ENCODE measurements around the gene STARD8. TPM values are rescaled to one million over a fixed set of nuclear protein-coding genes. Genes with fewer than 3 reads are reported as not detected.

Gene STARD8
- total RNA-seq, 1 donor from 2014 or later, result 9.3 TPM

GRCh38 chrX:68693481-68694434 is 46.3 kb downstream of the STARD8 start:
- H3K4me1 ChIP-seq, result peaks cover 29% of the 10 kb centered on the region
- intact Hi-C loops (cut with micrococcal nuclease), result no loop called here
- H3K36me3 ChIP-seq, result no peaks in the 10 kb centered on the region
- H3K9me3 ChIP-seq (replicated peaks), result no peaks in the 10 kb centered on the region
- no peaks in the 10 kb centered on the region for H3K27me3 ChIP-seq (ENCODE audit: low read depth)
- DNase-seq, result peak; percentile 86
- TF ChIP-seq CTCF (IDR thresholded peaks at IDR 0.05; ENCODE audit: borderline replicate concordance), result no peak
- peak overlapping the region; percentile 77 for H3K4me3 ChIP-seq
- peak overlapping the region; percentile 89 for H3K27ac ChIP-seq (replicated peaks)

- Histone ChIP-seq H3K4me1 (peaks cover 37% of the 10 kb centered on the region), H3K4me3 (peak overlapping the region; percentile 77), H3K27me3 (ENCODE audit: low read depth) (no peaks in the 10 kb centered on the region), H3K9me3 (replicated peaks) (no peaks in the 10 kb centered on the region), H3K27ac (replicated peaks) (peak overlapping the region; percentile 89), H3K36me3 (no peaks in the 10 kb centered on the region)
- intact Hi-C loops (cut with micrococcal nuclease), result no loop called here
- no peak for TF ChIP-seq CTCF (IDR thresholded peaks at IDR 0.05; ENCODE audit: borderline replicate concordance)
- DNase-seq, result no peak
Observed at GRCh38 chrX:68694435-68695205, 47.2 kb downstream of the STARD8 start.

GRCh38 chrX:68695206-68695845 is 47.9 kb downstream of the STARD8 start:
- DNase-seq, result no peak
- Histone ChIP-seq H3K27ac (replicated peaks) (peak overlapping the region; percentile 89), H3K9me3 (replicated peaks) (no peaks in the 10 kb centered on the region), H3K36me3 (no peaks in the 10 kb centered on the region), H3K4me3 (peak overlapping the region; percentile 77), H3K4me1 (peaks cover 45% of the 10 kb centered on the region), H3K27me3 (ENCODE audit: low read depth) (no peaks in the 10 kb centered on the region)
- intact Hi-C loops (cut with micrococcal nuclease), result no loop called here
- no peak for TF ChIP-seq CTCF (IDR thresholded peaks at IDR 0.05; ENCODE audit: borderline replicate concordance)

GRCh38 chrX:68696267-68696990 is 49.0 kb downstream of the STARD8 start:
- intact Hi-C loops (cut with micrococcal nuclease), result no loop called here
- Histone ChIP-seq H3K9me3 (replicated peaks) (no peaks in the 10 kb centered on the region), H3K27ac (replicated peaks) (peak overlapping the region; percentile 89), H3K27me3 (ENCODE audit: low read depth) (no peaks in the 10 kb centered on the region), H3K36me3 (no peaks in the 10 kb centered on the region), H3K4me1 (peaks cover 47% of the 10 kb centered on the region), H3K4me3 (peak overlapping the region; percentile 77)
- no peak for TF ChIP-seq CTCF (IDR thresholded peaks at IDR 0.05; ENCODE audit: borderline replicate concordance)
- DNase-seq, result no peak

- no peaks in the 10 kb centered on the region for H3K36me3 ChIP-seq
- DNase-seq, result no peak
- no peaks in the 10 kb centered on the region for H3K27me3 ChIP-seq (ENCODE audit: low read depth)
- no peaks in the 10 kb centered on the region for H3K9me3 ChIP-seq (replicated peaks)
- no peak for TF ChIP-seq CTCF (IDR thresholded peaks at IDR 0.05; ENCODE audit: borderline replicate concordance)
- H3K27ac ChIP-seq (replicated peaks), result peak overlapping the region; percentile 89
- H3K4me1 ChIP-seq, result peaks cover 52% of the 10 kb centered on the region
- H3K4me3 ChIP-seq, result peak overlapping the region; percentile 77
- intact Hi-C loops (cut with micrococcal nuclease), result no loop called here
Observed at GRCh38 chrX:68697036-68697435, 49.6 kb downstream of the STARD8 start.
